H1 (cell line): ENCODE results near the gene PPEF2. TPM values are rescaled to one million over a fixed set of nuclear protein-coding genes. Genes with fewer than 3 reads are reported as not detected.

Source experiments
- CTCF ChIA-PET: fragments of 300-600 bp; sonication (Branson Sonifier 250); formaldehyde crosslinking; loops from one replicate; lab custom pipeline; 2021; ENCODE audit not compliant: partially characterized antibody; lab: Charles Lee
- POLR2A ChIA-PET: fragments of 300-600 bp; sonication (Branson Sonifier 250); formaldehyde crosslinking; loops from one replicate; lab custom pipeline; 2021; ENCODE audit warnings: inconsistent platforms; ENCODE audit not compliant: partially characterized antibody; lab: Charles Lee
- DNase-seq, 2 experiments: peaks; one replicate each; pipeline versions ENCODE4 v3.0.0 to v3.0.0-alpha.2; 2010 to 2022; ENCODE audit warnings: low spot score in 2 of 2, low read depth in 1 of 2, mixed read lengths in 1 of 2
- FAIRE-seq: peaks from 2 replicates; lab custom pipeline; 2011; peaks lifted over from hg19 to GRCh38; lab: Jason Lieb, UNC
- H2AFZ ChIP-seq: 2 replicates; pipeline ENCODE4 v1.8.1; 2012; ENCODE audit warnings: low read length, inconsistent platforms
- H2AK5ac ChIP-seq: 2 replicates; pipeline ENCODE4 v1.6.1; 2013; ENCODE audit warnings: low read depth, low read length
- H2BK120ac ChIP-seq: replicated peaks from 2 replicates; pipeline ENCODE3; 2013; ENCODE audit warnings: low read depth, low read length, inconsistent platforms
- H2BK12ac ChIP-seq: 2 replicates; pipeline ENCODE4 v1.6.1; 2013; ENCODE audit warnings: low read depth, low read length
- H2BK15ac ChIP-seq: 2 replicates; pipeline ENCODE4 v1.6.1; 2013; ENCODE audit warnings: low read length
- H2BK20ac ChIP-seq: 2 replicates; pipeline ENCODE4 v1.6.1; 2013; ENCODE audit warnings: low read length
- H2BK5ac ChIP-seq: 2 replicates; pipeline ENCODE4 v1.6.1; 2013; ENCODE audit warnings: low read depth, low read length
- H3K14ac ChIP-seq: 2 replicates; pipeline ENCODE4 v1.6.1; 2013; ENCODE audit warnings: inconsistent platforms; ENCODE audit not compliant: insufficient read length
- H3K18ac ChIP-seq: 2 replicates; pipeline ENCODE4 v1.6.1; 2013; ENCODE audit warnings: low read length; ENCODE audit errors: extremely low read depth
- H3K23ac ChIP-seq: 2 replicates; pipeline ENCODE4 v1.6.1; 2013; ENCODE audit warnings: inconsistent platforms; ENCODE audit not compliant: insufficient read length
- H3K23me2 ChIP-seq: 2 replicates; pipeline ENCODE4 v1.6.1; 2013; ENCODE audit warnings: low read depth, low read length
- H3K27ac ChIP-seq: 2 replicates; pipeline ENCODE4 v1.6.1; 2011; ENCODE audit warnings: low read depth, low read length, inconsistent platforms
- H3K27me3 ChIP-seq, 4 experiments: replicated peaks in 1 of 4; 1 replicate in 1 of 4; 2 replicates in 3 of 4; pipeline versions ENCODE4 v1.6.1 to v1.8.1; 2011 to 2013; ENCODE audit warnings: low read length in 3 of 4, mild to moderate bottlenecking in 3 of 4, inconsistent platforms in 2 of 4, mixed read lengths in 2 of 4, moderate library complexity in 1 of 4; ENCODE audit not compliant: control insufficient read depth in 3 of 4, insufficient read depth in 3 of 4; ENCODE audit errors: extremely low read depth in 1 of 4
- H3K36me3 ChIP-seq, 4 experiments: 2 replicates each; pipeline versions ENCODE4 v1.6.1 to v1.8.1; 2011 to 2013; ENCODE audit warnings: mild to moderate bottlenecking in 4 of 4, low read length in 3 of 4, moderate library complexity in 2 of 4, control low read depth in 1 of 4, inconsistent platforms in 1 of 4; ENCODE audit not compliant: insufficient read depth in 4 of 4, control insufficient read depth in 2 of 4
- H3K4ac ChIP-seq: replicated peaks from 2 replicates; pipeline ENCODE3; 2013; ENCODE audit warnings: low read length, low read depth, mixed read lengths, inconsistent platforms; ENCODE audit not compliant: insufficient read length
- H3K4me1 ChIP-seq, 4 experiments: replicated peaks in 1 of 4; 1 replicate in 1 of 4; 2 replicates in 3 of 4; pipeline versions ENCODE4 v1.6.1 to v1.8.1; 2011 to 2013; ENCODE audit warnings: low read length in 3 of 4, inconsistent platforms in 2 of 4, mixed read lengths in 1 of 4; ENCODE audit not compliant: insufficient read depth in 4 of 4, control insufficient read depth in 3 of 4
- H3K4me2 ChIP-seq, 2 experiments: 2 replicates each; pipeline versions ENCODE4 v1.6.1 to v1.8.1; 2011 to 2013; ENCODE audit warnings: low read depth in 2 of 2, low read length in 2 of 2, control low read depth in 1 of 2, inconsistent platforms in 1 of 2, mild to moderate bottlenecking in 1 of 2; ENCODE audit not compliant: insufficient read depth in 1 of 2
- H3K4me3 ChIP-seq, 4 experiments: fragments of 200-600, 300-600 bp in 1 of 4; sonication (generic), shearing (Covaris generic), sonication (Bioruptor Twin) in 1 of 4; 2 replicates each; pipeline versions ENCODE4 v1.5.1 to v1.8.1; 2011 to 2016; ENCODE audit warnings: low read length in 4 of 4, low read depth in 3 of 4, control low read depth in 2 of 4, inconsistent platforms in 2 of 4, mild to moderate bottlenecking in 2 of 4, mixed read lengths in 1 of 4, moderate library complexity in 1 of 4; ENCODE audit not compliant: insufficient read depth in 2 of 4; ENCODE audit errors: extremely low read depth in 1 of 4
- H3K56ac ChIP-seq: replicated peaks from 2 replicates; pipeline ENCODE3; 2013; ENCODE audit warnings: low read depth, mild to moderate bottlenecking, mixed read lengths, low read length, inconsistent platforms; ENCODE audit not compliant: insufficient read length
- H3K79me1 ChIP-seq: 2 replicates; pipeline ENCODE4 v1.6.1; 2013; ENCODE audit warnings: low read depth, low read length, control low read depth
- H3K79me2 ChIP-seq, 2 experiments: 2 replicates each; pipeline versions ENCODE4 v1.6.1 to v1.8.1; 2012 to 2013; ENCODE audit warnings: low read length in 2 of 2, mild to moderate bottlenecking in 2 of 2, inconsistent platforms in 1 of 2; ENCODE audit not compliant: insufficient read depth in 2 of 2, control insufficient read depth in 1 of 2
- H3K9ac ChIP-seq, 4 experiments: replicated peaks in 1 of 4; 1 replicate in 1 of 4; 2 replicates in 3 of 4; pipeline versions ENCODE4 v1.6.1 to v1.8.1; 2011 to 2013; ENCODE audit warnings: low read depth in 3 of 4, low read length in 3 of 4, control low read depth in 2 of 4, mild to moderate bottlenecking in 2 of 4, moderate library complexity in 2 of 4, inconsistent platforms in 1 of 4; ENCODE audit errors: extremely low read depth in 1 of 4
- H3K9me3 ChIP-seq, 2 experiments: 2 replicates each; pipeline versions ENCODE4 v1.6.1 to v1.8.1; 2012 to 2013; ENCODE audit warnings: mild to moderate bottlenecking in 2 of 2, moderate library complexity in 2 of 2, control low read depth in 1 of 2, inconsistent platforms in 1 of 2, low read depth in 1 of 2, low read length in 1 of 2, mixed read lengths in 1 of 2; ENCODE audit not compliant: insufficient read depth in 2 of 2
- H4K20me1 ChIP-seq, 2 experiments: replicated peaks in 1 of 2; 2 replicates each; pipeline versions ENCODE3 to v1.8.1; 2011 to 2013; ENCODE audit warnings: inconsistent platforms in 2 of 2, low read length in 2 of 2, mild to moderate bottlenecking in 1 of 2; ENCODE audit not compliant: insufficient read depth in 2 of 2, control insufficient read depth in 1 of 2
- H4K5ac ChIP-seq: 2 replicates; pipeline ENCODE4 v1.6.1; 2013; ENCODE audit warnings: low read length, low read depth, mixed read lengths, inconsistent platforms; ENCODE audit not compliant: insufficient read length
- H4K8ac ChIP-seq: 2 replicates; pipeline ENCODE4 v1.8.0; 2013; ENCODE audit warnings: mild to moderate bottlenecking, moderate library complexity, low read length, inconsistent platforms; ENCODE audit not compliant: insufficient read depth; ENCODE audit errors: extremely low read depth
- H4K91ac ChIP-seq: replicated peaks from 2 replicates; pipeline ENCODE3; 2013; ENCODE audit warnings: low read length, mixed read lengths, inconsistent platforms; ENCODE audit not compliant: insufficient read length
- BACH1 ChIP-seq: IDR thresholded peaks from 2 replicates; pipeline ENCODE4 v1.6.1; 2012; ENCODE audit warnings: low read length, improper control_type of control experiment
- RAD21 ChIP-seq, 2 experiments: IDR thresholded peaks in 1 of 2; conservative IDR thresholded peaks in 1 of 2; 2 replicates each; pipeline ENCODE4 v1.6.1; 2011; ENCODE audit warnings: low read depth in 2 of 2, low read length in 2 of 2, improper control_type of control experiment in 1 of 2, inconsistent platforms in 1 of 2, mild to moderate bottlenecking in 1 of 2, moderate library complexity in 1 of 2
- TEAD4 ChIP-seq: IDR thresholded peaks from 2 replicates; pipeline ENCODE4 v1.6.1; 2012; ENCODE audit warnings: low read depth, low read length, inconsistent platforms, mixed read lengths
- WGBS, 2 experiments: shearing (Covaris generic) in 1 of 2; methylation state at CpG; one replicate each; pipeline versions ENCODE4 v1.1.6 to v1.1.7; 2013 to 2015; ENCODE audit warnings: low lambda C conversion rate in 2 of 2, mixed read lengths in 2 of 2, inconsistent platforms in 1 of 2, low coverage in 1 of 2, missing lambda C conversion rate in 1 of 2; ENCODE audit not compliant: insufficient replicate concordance in 2 of 2, insufficient coverage in 1 of 2, insufficient read length in 1 of 2; ENCODE audit errors: extremely low coverage in 1 of 2, missing lambda C conversion rate in 1 of 2; 5-methylcytosine and 5-hydroxymethylcytosine counted together
- polyA plus RNA-seq, 7 experiments: library from polyadenylated mRNA; depleted of rRNA in 3 of 7; stranded (reverse) in 5 of 7; unstranded in 2 of 7; fragments of >200 nt in 5 of 7; fragments of 200-250 nt in 2 of 7; gene quantifications; 1 replicate in 5 of 7; 2 replicates in 1 of 7; 4 replicates in 1 of 7; pipeline versions ENCODE4 v1.2.1 to v1.2.3, GENCODE V29; 2011 to 2013; ENCODE audit warnings: missing spikeins in 2 of 7, mixed read lengths in 2 of 7
- total RNA-seq: library from RNA; stranded (reverse); fragmentation: NEBNext Ultra II Directional; extraction: Animal tissue kit (Norgen Biotek cat#: 25700); gene quantifications from 2 replicates; pipeline ENCODE4 v1.2.1, GENCODE V29; 2021
- TF ChIP-seq, protein P1 (sequence below), 3 experiments: IDR thresholded peaks; 1 replicate in 2 of 3; 2 replicates in 1 of 3; pipeline versions ENCODE4 v1.5.1 to v1.6.1; 2011; ENCODE audit warnings: low read length in 3 of 3, mild to moderate bottlenecking in 3 of 3, inconsistent platforms in 2 of 3, low read depth in 1 of 3, moderate library complexity in 1 of 3; ENCODE audit not compliant: insufficient read depth in 1 of 3; ENCODE audit errors: control extremely low read depth in 1 of 3

The PPEF2 gene
- total and polyA plus RNA-seq, 2 of the 8 experiments (the other 6 are each of a cell fraction or from before 2014, with no cell fraction given) = not detected

DNA sequence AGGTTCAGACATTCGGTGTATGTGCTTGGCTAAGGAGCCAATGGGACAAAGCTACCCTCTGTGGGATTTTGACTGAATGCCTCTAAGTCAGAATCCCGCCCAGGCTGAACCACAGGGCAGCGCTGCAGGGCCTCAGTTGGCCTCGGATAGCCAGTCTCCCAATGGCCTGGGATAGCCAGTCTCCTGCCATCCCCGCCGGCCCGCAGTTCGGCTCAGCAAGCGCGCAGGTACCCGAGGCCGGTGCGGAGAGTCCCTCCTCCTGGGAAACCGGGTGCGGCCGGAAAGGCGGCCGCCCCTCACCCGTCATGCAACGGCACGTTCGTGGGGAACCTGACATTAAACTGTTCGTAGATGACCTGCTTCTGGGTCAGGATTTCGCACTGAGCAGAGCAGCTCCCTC is 16.1 kb downstream of the PPEF2 start:
- Histone ChIP-seq H2BK5ac (no peak overlapping the region), H4K5ac (no peak overlapping the region), H3K9ac (no peak overlapping the region), H3K18ac (no peak overlapping the region), H3K23ac (no peak overlapping the region), H2BK15ac (no peak overlapping the region), H3K14ac (no peak overlapping the region), H3K4me3 (no peak overlapping the region), H3K4me1 (no peaks in the 10 kb centered on the region), H4K8ac (no peak overlapping the region; the same call in 1 of the 2 replicates), H3K27ac (no peak overlapping the region), H2BK20ac (no peak overlapping the region), H4K20me1 (no peaks in the 10 kb centered on the region), H4K91ac (no peak overlapping the region), H3K9me3 (peaks cover 0 to 2% of the 10 kb centered on the region in 2 experiments; a peak in 1 of 4 replicates), H3K36me3 (no peaks in the 10 kb centered on the region), H3K4ac (no peak overlapping the region), H2BK120ac (no peak overlapping the region), H2AK5ac (no peak overlapping the region), H3K4me2 (no peak overlapping the region), H2BK12ac (no peak overlapping the region), H3K79me1 (no peaks in the 10 kb centered on the region), H2AFZ (no peak overlapping the region), H3K23me2 (no peaks in the 10 kb centered on the region), H3K79me2 (no peaks in the 10 kb centered on the region), H3K27me3 (no peaks in the 10 kb centered on the region), H3K56ac (no peak overlapping the region)
- no peak for TF ChIP-seq TEAD4
- TF ChIP-seq RAD21 (IDR thresholded peaks at IDR 0.05 in 1 of 2, conservative IDR thresholded peaks at IDR 0.05 in 1 of 2; ENCODE audit: low read depth in 2 of 2, low read length in 2 of 2) = peak; percentile 10 to 41; a peak in 2 of 4 replicates
- TF ChIP-seq, protein P1, sequence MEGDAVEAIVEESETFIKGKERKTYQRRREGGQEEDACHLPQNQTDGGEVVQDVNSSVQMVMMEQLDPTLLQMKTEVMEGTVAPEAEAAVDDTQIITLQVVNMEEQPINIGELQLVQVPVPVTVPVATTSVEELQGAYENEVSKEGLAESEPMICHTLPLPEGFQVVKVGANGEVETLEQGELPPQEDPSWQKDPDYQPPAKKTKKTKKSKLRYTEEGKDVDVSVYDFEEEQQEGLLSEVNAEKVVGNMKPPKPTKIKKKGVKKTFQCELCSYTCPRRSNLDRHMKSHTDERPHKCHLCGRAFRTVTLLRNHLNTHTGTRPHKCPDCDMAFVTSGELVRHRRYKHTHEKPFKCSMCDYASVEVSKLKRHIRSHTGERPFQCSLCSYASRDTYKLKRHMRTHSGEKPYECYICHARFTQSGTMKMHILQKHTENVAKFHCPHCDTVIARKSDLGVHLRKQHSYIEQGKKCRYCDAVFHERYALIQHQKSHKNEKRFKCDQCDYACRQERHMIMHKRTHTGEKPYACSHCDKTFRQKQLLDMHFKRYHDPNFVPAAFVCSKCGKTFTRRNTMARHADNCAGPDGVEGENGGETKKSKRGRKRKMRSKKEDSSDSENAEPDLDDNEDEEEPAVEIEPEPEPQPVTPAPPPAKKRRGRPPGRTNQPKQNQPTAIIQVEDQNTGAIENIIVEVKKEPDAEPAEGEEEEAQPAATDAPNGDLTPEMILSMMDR (IDR thresholded peaks at IDR 0.05; ENCODE audit: control extremely low read depth in 1 of 3, insufficient read depth in 1 of 3, low read depth in 1 of 3, low read length in 3 of 3) = 0 out of 4 replicates have a peak, but pooled peaks of 1 of the 3 experiments have one; percentile 4
- no peak for TF ChIP-seq BACH1
- FAIRE-seq (no peak), DNase-seq (peak in 1 of 2 experiments; percentile 43)
- POLR2A ChIA-PET = no interaction called here
- CTCF ChIA-PET = interaction anchor here (0.6 to 1.6 kb wide), 2 partner anchors 10 to 145 kb away, joined by 3 to 8 read pairs; no protein-coding TSS in a partner anchor
- 96% methylated on average over 24 of the region's 24 CpGs; no CpG with 5 or more reads in 1 of the 2 experiments for WGBS, 2 experiments
